ENCODE data around the gene RYR1. TPM values are rescaled to one million over a fixed set of nuclear protein-coding genes. Genes with fewer than 3 reads are reported as not detected.

Gene RYR1
- total RNA-seq, 2 experiments from 2014 or later = 0.54 to 1.4 TPM

GRCh38 chr19:38519988-38520387, 86.5 kb downstream of the RYR1 start:
- Histone ChIP-seq H3K4me3 (ENCODE audit: low read depth, low read length, poor library complexity, severe bottlenecking) (no peak overlapping the region), H3K36me3 (ENCODE audit: insufficient read depth, low read length) (no peaks in the 10 kb centered on the region), H3K9me2 (ENCODE audit: insufficient read depth, low read length) (no peaks in the 10 kb centered on the region), H3K9me3 (ENCODE audit: low read length) (no peaks in the 10 kb centered on the region), H3K79me2 (ENCODE audit: insufficient read depth, low read depth, low read length) (no peaks in the 10 kb centered on the region), H4K20me1 (ENCODE audit: insufficient read depth, low read length) (no peaks in the 10 kb centered on the region), H3K27ac (ENCODE audit: low read depth, low read length, poor library complexity, severe bottlenecking) (no peak overlapping the region), H3K4me1 (ENCODE audit: insufficient read depth, low read length, poor library complexity, severe bottlenecking) (no peaks in the 10 kb centered on the region), H2AFZ (ENCODE audit: low read length) (no peak overlapping the region), H3K4me2 (ENCODE audit: low read length) (no peak overlapping the region)
- intact Hi-C loops (cut with micrococcal nuclease; ENCODE audit: unreplicated experiment) = loop anchor here (10.0 kb wide), 1 partner anchor 205 kb away; no protein-coding TSS in a partner anchor
- DNase-seq (ENCODE audit: low spot score) = no peak
- CTCF ChIA-PET (ENCODE audit: unreplicated experiment) = interaction anchor here (0.6 kb wide), 1 partner anchor 99 kb away, joined by 3 read pairs; the partner anchor contains the start of gene EIF3K
- BruUV-seq (replicated peaks) = no TSS peak
- POLR2A ChIA-PET = interaction anchor here (1.1 kb wide), 1 partner anchor 99 kb away, joined by 4 read pairs; the partner anchor contains the start of gene EIF3K
- TF ChIP-seq EZH2phosphoT487 (IDR thresholded peaks at IDR 0.05; ENCODE audit: borderline replicate concordance, low read depth, low read length) = no peak
- no peak for TF ChIP-seq CTCF (conservative IDR thresholded peaks at IDR 0.05; ENCODE audit: low read length)

GRCh38 chr19:38522915-38523314, 89.4 kb downstream of the RYR1 start:
- H3K9me3 ChIP-seq (ENCODE audit: low read length) = no peaks in the 10 kb centered on the region
- ChIA-PET POLR2A (interaction anchor here (0.6 kb wide), 1 partner anchor 448 kb away, joined by 3 read pairs; no protein-coding TSS in a partner anchor), CTCF (ENCODE audit: unreplicated experiment) (interaction anchor here (0.6 kb wide), 1 partner anchor 364 kb away, joined by 6 read pairs; no protein-coding TSS in a partner anchor)
- TF ChIP-seq CTCF (conservative IDR thresholded peaks at IDR 0.05; ENCODE audit: low read length) (no peak), EZH2phosphoT487 (IDR thresholded peaks at IDR 0.05; ENCODE audit: borderline replicate concordance, low read depth, low read length) (no peak)
- H3K4me3 ChIP-seq (ENCODE audit: low read depth, low read length, poor library complexity, severe bottlenecking) = no peak overlapping the region
- no TSS peak for BruUV-seq (replicated peaks)
- H3K27ac ChIP-seq (ENCODE audit: low read depth, low read length, poor library complexity, severe bottlenecking) = no peak overlapping the region
- H3K9me2 ChIP-seq (ENCODE audit: insufficient read depth, low read length) = no peaks in the 10 kb centered on the region
- intact Hi-C loops (cut with micrococcal nuclease; ENCODE audit: unreplicated experiment) = no loop called here
- no peak overlapping the region for H2AFZ ChIP-seq (ENCODE audit: low read length)
- no peak for DNase-seq (ENCODE audit: low spot score)
- H3K36me3 ChIP-seq (ENCODE audit: insufficient read depth, low read length) = no peaks in the 10 kb centered on the region
- no peaks in the 10 kb centered on the region for H3K4me1 ChIP-seq (ENCODE audit: insufficient read depth, low read length, poor library complexity, severe bottlenecking)
- H3K4me2 ChIP-seq (ENCODE audit: low read length) = no peak overlapping the region
- H4K20me1 ChIP-seq (ENCODE audit: insufficient read depth, low read length) = no peaks in the 10 kb centered on the region
- H3K79me2 ChIP-seq (ENCODE audit: insufficient read depth, low read depth, low read length) = no peaks in the 10 kb centered on the region

- BruUV-seq (replicated peaks) = no TSS peak
- CTCF ChIA-PET (ENCODE audit: unreplicated experiment) = interaction anchor here (0.6 kb wide), 1 partner anchor 364 kb away, joined by 6 read pairs; no protein-coding TSS in a partner anchor
- H3K9me3 ChIP-seq (ENCODE audit: low read length) = no peaks in the 10 kb centered on the region
These were observed 89.8 kb downstream of the RYR1 start for GRCh38 chr19:38523319-38523718.

More at GRCh38 chr19:38523319-38523718, 89.8 kb downstream of the RYR1 start:
- POLR2A ChIA-PET = no interaction called here
- no peaks in the 10 kb centered on the region for H3K9me2 ChIP-seq (ENCODE audit: insufficient read depth, low read length)
- no peaks in the 10 kb centered on the region for H4K20me1 ChIP-seq (ENCODE audit: insufficient read depth, low read length)
- no peak for TF ChIP-seq EZH2phosphoT487 (IDR thresholded peaks at IDR 0.05; ENCODE audit: borderline replicate concordance, low read depth, low read length)
- TF ChIP-seq CTCF (conservative IDR thresholded peaks at IDR 0.05; ENCODE audit: low read length) = no peak
- H3K36me3 ChIP-seq (ENCODE audit: insufficient read depth, low read length) = no peaks in the 10 kb centered on the region
- no peak overlapping the region for H3K4me3 ChIP-seq (ENCODE audit: low read depth, low read length, poor library complexity, severe bottlenecking)
- H3K79me2 ChIP-seq (ENCODE audit: insufficient read depth, low read depth, low read length) = no peaks in the 10 kb centered on the region
- H3K4me1 ChIP-seq (ENCODE audit: insufficient read depth, low read length, poor library complexity, severe bottlenecking) = no peaks in the 10 kb centered on the region
- H3K4me2 ChIP-seq (ENCODE audit: low read length) = no peak overlapping the region
- no peak overlapping the region for H2AFZ ChIP-seq (ENCODE audit: low read length)
- intact Hi-C loops (cut with micrococcal nuclease; ENCODE audit: unreplicated experiment) = no loop called here
- no peak for DNase-seq (ENCODE audit: low spot score)
- no peak overlapping the region for H3K27ac ChIP-seq (ENCODE audit: low read depth, low read length, poor library complexity, severe bottlenecking)

Measured in OCI-LY7 (cell line).